ENCODE measurements around the gene MAPK1. TPM values are rescaled to one million over a fixed set of nuclear protein-coding genes. Genes with fewer than 3 reads are reported as not detected.
"Not testable (repeated sequence)": the region's sequence is repeated elsewhere in the genome, so short reads cannot be mapped to it uniquely, and the experiment has no call there.

The MAPK1 gene
- total and polyA plus RNA-seq, 7 experiments from 2014 or later = 58.3 to 120 (median 97.0) TPM

GRCh38 chr22:21790849-21791610, 76.4 kb downstream of the MAPK1 start:
- H3K9me3 Mint-ChIP-seq; H3K4me1 ChIP-seq (ENCODE audit: control insufficient read depth in 2 of 2, insufficient read depth in 2 of 2, low read length in 2 of 2); H3K27me3 Mint-ChIP-seq; DNase-seq; H3K9me3 ChIP-seq (ENCODE audit: control insufficient read depth in 2 of 3, low read length in 3 of 3); intact Hi-C loops (cut with micrococcal nuclease); ATAC-seq; H3K4me3 ChIP-seq (ENCODE audit: low read length); H3K4me3 Mint-ChIP-seq; H3K27me3 ChIP-seq (ENCODE audit: control insufficient read depth in 2 of 2, insufficient read depth in 2 of 2, low read length in 2 of 2); H3K27ac ChIP-seq (ENCODE audit: low read depth, low read length): not testable (repeated sequence)
- CTCF ChIA-PET = interaction anchor here (0.6 kb wide), 1 partner anchor 12 kb away, joined by 3 read pairs; no protein-coding TSS in a partner anchor
- Mint-ChIP-seq H3K36me3 (peaks cover 3 to 28% (median 10%) of the 10 kb centered on the region in 5 donors), H3K27ac (peak overlapping the region in 4 of 9 donors; percentile 22 to 61 (median 33)), H3K4me1 (peaks cover 2 to 12% (median 2%) of the 10 kb centered on the region in 7 donors)
- POLR2A ChIA-PET = interaction anchor here (0.8 kb wide), 1 partner anchor 64 kb away, joined by 3 read pairs; no protein-coding TSS in a partner anchor
- H3K36me3 ChIP-seq (ENCODE audit: control insufficient read depth in 2 of 3, insufficient read depth in 3 of 3, low read length in 3 of 3) = peaks cover 0 to 26% (median 9%) of the 10 kb centered on the region in 3 experiments

GRCh38 chr22:21790359-21790758, 77.1 kb downstream of the MAPK1 start:
- Histone ChIP-seq H3K4me3 (ENCODE audit: low read length) (no peak overlapping the region), H3K36me3 (ENCODE audit: control insufficient read depth in 2 of 3, insufficient read depth in 3 of 3, low read length in 3 of 3) (peaks cover 0 to 26% (median 9%) of the 10 kb centered on the region in 3 experiments), H3K4me1 (ENCODE audit: control insufficient read depth in 2 of 2, insufficient read depth in 2 of 2, low read length in 2 of 2) (peaks cover 0 to 3% of the 10 kb centered on the region in 2 donors), H3K27me3 (ENCODE audit: control insufficient read depth in 2 of 2, insufficient read depth in 2 of 2, low read length in 2 of 2) (no peaks in the 10 kb centered on the region), H3K27ac (ENCODE audit: low read depth, low read length) (no peak overlapping the region), H3K9me3 (ENCODE audit: control insufficient read depth in 2 of 3, low read length in 3 of 3) (no peaks in the 10 kb centered on the region)
- intact Hi-C loops (cut with micrococcal nuclease) = no loop called here
- no peak for ATAC-seq
- Mint-ChIP-seq H3K36me3 (peaks cover 3 to 27% (median 9%) of the 10 kb centered on the region in 5 donors), H3K27me3 (no peaks in the 10 kb centered on the region), H3K27ac (peak overlapping the region in 1 of 9 donors; percentile 30), H3K4me1 (peaks cover 4 to 12% (median 5%) of the 10 kb centered on the region in 7 donors), H3K9me3 (peaks cover 0 to 2% (median 0%) of the 10 kb centered on the region in 11 donors), H3K4me3 (no peak overlapping the region)
- ChIA-PET CTCF (no interaction called here), POLR2A (interaction anchor here (0.8 kb wide), 1 partner anchor 64 kb away, joined by 3 read pairs; no protein-coding TSS in a partner anchor)
- DNase-seq = no peak

GRCh38 chr22:21787565-21787964, 79.9 kb downstream of the MAPK1 start:
- H3K27me3 Mint-ChIP-seq; H3K9me3 ChIP-seq (ENCODE audit: control insufficient read depth in 2 of 3, low read length in 3 of 3); DNase-seq; H3K4me3 Mint-ChIP-seq; H3K27ac ChIP-seq (ENCODE audit: low read depth, low read length); H3K9me3 Mint-ChIP-seq; CTCF ChIA-PET; H3K4me3 ChIP-seq (ENCODE audit: low read length); H3K27me3 ChIP-seq (ENCODE audit: control insufficient read depth in 2 of 2, insufficient read depth in 2 of 2, low read length in 2 of 2); ATAC-seq; H3K4me1 ChIP-seq (ENCODE audit: control insufficient read depth in 2 of 2, insufficient read depth in 2 of 2, low read length in 2 of 2); H3K27ac Mint-ChIP-seq: not testable (repeated sequence)
- POLR2A ChIA-PET = interaction anchor here (0.6 kb wide), 1 partner anchor 11 kb away, joined by 5 read pairs; no protein-coding TSS in a partner anchor
- peaks cover 4 to 12% (median 5%) of the 10 kb centered on the region in 7 donors for H3K4me1 Mint-ChIP-seq
- H3K36me3 Mint-ChIP-seq = peaks cover 3 to 36% (median 12%) of the 10 kb centered on the region in 5 donors
- peaks cover 0 to 33% (median 9%) of the 10 kb centered on the region in 3 experiments for H3K36me3 ChIP-seq (ENCODE audit: control insufficient read depth in 2 of 3, insufficient read depth in 3 of 3, low read length in 3 of 3)
- intact Hi-C loops (cut with micrococcal nuclease) = loop anchor here in 1 of 2 donors (5.0 kb wide), 1 partner anchor 80 kb away; the partner anchor contains the start of gene MAPK1

- no peak overlapping the region for H3K27ac ChIP-seq (ENCODE audit: low read depth, low read length)
- Mint-ChIP-seq H3K36me3 (peaks cover 11 to 24% (median 12%) of the 10 kb centered on the region in 5 donors), H3K4me1 (peaks cover 0 to 22% (median 8%) of the 10 kb centered on the region in 7 donors), H3K27ac (peak overlapping the region in 2 of 9 donors; percentile 16 to 46), H3K27me3 (no peaks in the 10 kb centered on the region), H3K9me3 (no peaks in the 10 kb centered on the region), H3K4me3 (peak overlapping the region in 1 of 10 donors; percentile 31)
- no peaks in the 10 kb centered on the region for H3K9me3 ChIP-seq (ENCODE audit: control insufficient read depth in 2 of 3, low read length in 3 of 3)
- DNase-seq (no peak), ATAC-seq (peak; percentile 73)
- ChIA-PET CTCF (interaction anchor here (0.6 to 1.4 kb wide), 2 partner anchors 15 to 135 kb away, joined by 3 to 5 read pairs; no protein-coding TSS in a partner anchor), POLR2A (no interaction called here)
- no peak overlapping the region for H3K4me3 ChIP-seq (ENCODE audit: low read length)
- intact Hi-C loops (cut with micrococcal nuclease) = no loop called here
- no peaks in the 10 kb centered on the region for H3K27me3 ChIP-seq (ENCODE audit: control insufficient read depth in 2 of 2, insufficient read depth in 2 of 2, low read length in 2 of 2)
- peaks cover 0 to 26% (median 6%) of the 10 kb centered on the region in 3 experiments for H3K36me3 ChIP-seq (ENCODE audit: control insufficient read depth in 2 of 3, insufficient read depth in 3 of 3, low read length in 3 of 3)
- no peaks in the 10 kb centered on the region for H3K4me1 ChIP-seq (ENCODE audit: control insufficient read depth in 2 of 2, insufficient read depth in 2 of 2, low read length in 2 of 2)
Measured at GRCh38 chr22:21780259-21780658, 87.2 kb downstream of the MAPK1 start.

GRCh38 chr22:21779444-21779843, 88.0 kb downstream of the MAPK1 start:
- Mint-ChIP-seq H3K27ac (peak overlapping the region in 1 of 9 donors; percentile 69), H3K27me3 (no peaks in the 10 kb centered on the region), H3K4me1 (peaks cover 0 to 22% (median 8%) of the 10 kb centered on the region in 7 donors), H3K4me3 (no peak overlapping the region), H3K9me3 (no peaks in the 10 kb centered on the region), H3K36me3 (peaks cover 8 to 20% (median 11%) of the 10 kb centered on the region in 5 donors)
- H3K27ac ChIP-seq (ENCODE audit: low read depth, low read length) = no peak overlapping the region
- H3K4me3 ChIP-seq (ENCODE audit: low read length) = no peak overlapping the region
- DNase-seq = no peak
- intact Hi-C loops (cut with micrococcal nuclease) = no loop called here
- no peaks in the 10 kb centered on the region for H3K27me3 ChIP-seq (ENCODE audit: control insufficient read depth in 2 of 2, insufficient read depth in 2 of 2, low read length in 2 of 2)
- H3K36me3 ChIP-seq (ENCODE audit: control insufficient read depth in 2 of 3, insufficient read depth in 3 of 3, low read length in 3 of 3) = peaks cover 0 to 22% (median 6%) of the 10 kb centered on the region in 3 experiments
- POLR2A ChIA-PET = no interaction called here
- no peak for ATAC-seq
- CTCF ChIA-PET = interaction anchor here (1.4 kb wide), 1 partner anchor 15 kb away, joined by 3 read pairs; no protein-coding TSS in a partner anchor
- no peaks in the 10 kb centered on the region for H3K4me1 ChIP-seq (ENCODE audit: control insufficient read depth in 2 of 2, insufficient read depth in 2 of 2, low read length in 2 of 2)
- no peaks in the 10 kb centered on the region for H3K9me3 ChIP-seq (ENCODE audit: control insufficient read depth in 2 of 3, low read length in 3 of 3)

- intact Hi-C loops (cut with micrococcal nuclease) = no loop called here
- Mint-ChIP-seq H3K27ac (peak overlapping the region in 1 of 9 donors; percentile 69), H3K4me3 (no peak overlapping the region), H3K9me3 (no peaks in the 10 kb centered on the region), H3K27me3 (no peaks in the 10 kb centered on the region), H3K36me3 (peaks cover 7 to 20% (median 11%) of the 10 kb centered on the region in 5 donors), H3K4me1 (peaks cover 0 to 22% (median 12%) of the 10 kb centered on the region in 7 donors)
- POLR2A ChIA-PET = no interaction called here
- Histone ChIP-seq H3K36me3 (ENCODE audit: control insufficient read depth in 2 of 3, insufficient read depth in 3 of 3, low read length in 3 of 3) (peaks cover 0 to 22% (median 6%) of the 10 kb centered on the region in 3 experiments), H3K4me3 (ENCODE audit: low read length) (no peak overlapping the region), H3K9me3 (ENCODE audit: control insufficient read depth in 2 of 3, low read length in 3 of 3) (no peaks in the 10 kb centered on the region), H3K4me1 (ENCODE audit: control insufficient read depth in 2 of 2, insufficient read depth in 2 of 2, low read length in 2 of 2) (no peaks in the 10 kb centered on the region), H3K27ac (ENCODE audit: low read depth, low read length) (no peak overlapping the region), H3K27me3 (ENCODE audit: control insufficient read depth in 2 of 2, insufficient read depth in 2 of 2, low read length in 2 of 2) (no peaks in the 10 kb centered on the region)
- ATAC-seq = no peak
- CTCF ChIA-PET = interaction anchor here (0.7 kb wide), 1 partner anchor 12 kb away, joined by 3 read pairs; no protein-coding TSS in a partner anchor
- no peak for DNase-seq
Measured at GRCh38 chr22:21778705-21779363, 88.6 kb downstream of the MAPK1 start.

All from naive thymus-derived CD4-positive, alpha-beta T cell (primary cell).